ENCODE data around the gene SCGB1D1. TPM values are rescaled to one million over a fixed set of nuclear protein-coding genes. Genes with fewer than 3 reads are reported as not detected.

The SCGB1D1 gene
- total and polyA plus RNA-seq, 2 experiments from 2014 or later, result not detected

GRCh38 chr11:62145261-62145871, 44.6 kb upstream of the SCGB1D1 start (continued):
- TF ChIP-seq, protein P1, sequence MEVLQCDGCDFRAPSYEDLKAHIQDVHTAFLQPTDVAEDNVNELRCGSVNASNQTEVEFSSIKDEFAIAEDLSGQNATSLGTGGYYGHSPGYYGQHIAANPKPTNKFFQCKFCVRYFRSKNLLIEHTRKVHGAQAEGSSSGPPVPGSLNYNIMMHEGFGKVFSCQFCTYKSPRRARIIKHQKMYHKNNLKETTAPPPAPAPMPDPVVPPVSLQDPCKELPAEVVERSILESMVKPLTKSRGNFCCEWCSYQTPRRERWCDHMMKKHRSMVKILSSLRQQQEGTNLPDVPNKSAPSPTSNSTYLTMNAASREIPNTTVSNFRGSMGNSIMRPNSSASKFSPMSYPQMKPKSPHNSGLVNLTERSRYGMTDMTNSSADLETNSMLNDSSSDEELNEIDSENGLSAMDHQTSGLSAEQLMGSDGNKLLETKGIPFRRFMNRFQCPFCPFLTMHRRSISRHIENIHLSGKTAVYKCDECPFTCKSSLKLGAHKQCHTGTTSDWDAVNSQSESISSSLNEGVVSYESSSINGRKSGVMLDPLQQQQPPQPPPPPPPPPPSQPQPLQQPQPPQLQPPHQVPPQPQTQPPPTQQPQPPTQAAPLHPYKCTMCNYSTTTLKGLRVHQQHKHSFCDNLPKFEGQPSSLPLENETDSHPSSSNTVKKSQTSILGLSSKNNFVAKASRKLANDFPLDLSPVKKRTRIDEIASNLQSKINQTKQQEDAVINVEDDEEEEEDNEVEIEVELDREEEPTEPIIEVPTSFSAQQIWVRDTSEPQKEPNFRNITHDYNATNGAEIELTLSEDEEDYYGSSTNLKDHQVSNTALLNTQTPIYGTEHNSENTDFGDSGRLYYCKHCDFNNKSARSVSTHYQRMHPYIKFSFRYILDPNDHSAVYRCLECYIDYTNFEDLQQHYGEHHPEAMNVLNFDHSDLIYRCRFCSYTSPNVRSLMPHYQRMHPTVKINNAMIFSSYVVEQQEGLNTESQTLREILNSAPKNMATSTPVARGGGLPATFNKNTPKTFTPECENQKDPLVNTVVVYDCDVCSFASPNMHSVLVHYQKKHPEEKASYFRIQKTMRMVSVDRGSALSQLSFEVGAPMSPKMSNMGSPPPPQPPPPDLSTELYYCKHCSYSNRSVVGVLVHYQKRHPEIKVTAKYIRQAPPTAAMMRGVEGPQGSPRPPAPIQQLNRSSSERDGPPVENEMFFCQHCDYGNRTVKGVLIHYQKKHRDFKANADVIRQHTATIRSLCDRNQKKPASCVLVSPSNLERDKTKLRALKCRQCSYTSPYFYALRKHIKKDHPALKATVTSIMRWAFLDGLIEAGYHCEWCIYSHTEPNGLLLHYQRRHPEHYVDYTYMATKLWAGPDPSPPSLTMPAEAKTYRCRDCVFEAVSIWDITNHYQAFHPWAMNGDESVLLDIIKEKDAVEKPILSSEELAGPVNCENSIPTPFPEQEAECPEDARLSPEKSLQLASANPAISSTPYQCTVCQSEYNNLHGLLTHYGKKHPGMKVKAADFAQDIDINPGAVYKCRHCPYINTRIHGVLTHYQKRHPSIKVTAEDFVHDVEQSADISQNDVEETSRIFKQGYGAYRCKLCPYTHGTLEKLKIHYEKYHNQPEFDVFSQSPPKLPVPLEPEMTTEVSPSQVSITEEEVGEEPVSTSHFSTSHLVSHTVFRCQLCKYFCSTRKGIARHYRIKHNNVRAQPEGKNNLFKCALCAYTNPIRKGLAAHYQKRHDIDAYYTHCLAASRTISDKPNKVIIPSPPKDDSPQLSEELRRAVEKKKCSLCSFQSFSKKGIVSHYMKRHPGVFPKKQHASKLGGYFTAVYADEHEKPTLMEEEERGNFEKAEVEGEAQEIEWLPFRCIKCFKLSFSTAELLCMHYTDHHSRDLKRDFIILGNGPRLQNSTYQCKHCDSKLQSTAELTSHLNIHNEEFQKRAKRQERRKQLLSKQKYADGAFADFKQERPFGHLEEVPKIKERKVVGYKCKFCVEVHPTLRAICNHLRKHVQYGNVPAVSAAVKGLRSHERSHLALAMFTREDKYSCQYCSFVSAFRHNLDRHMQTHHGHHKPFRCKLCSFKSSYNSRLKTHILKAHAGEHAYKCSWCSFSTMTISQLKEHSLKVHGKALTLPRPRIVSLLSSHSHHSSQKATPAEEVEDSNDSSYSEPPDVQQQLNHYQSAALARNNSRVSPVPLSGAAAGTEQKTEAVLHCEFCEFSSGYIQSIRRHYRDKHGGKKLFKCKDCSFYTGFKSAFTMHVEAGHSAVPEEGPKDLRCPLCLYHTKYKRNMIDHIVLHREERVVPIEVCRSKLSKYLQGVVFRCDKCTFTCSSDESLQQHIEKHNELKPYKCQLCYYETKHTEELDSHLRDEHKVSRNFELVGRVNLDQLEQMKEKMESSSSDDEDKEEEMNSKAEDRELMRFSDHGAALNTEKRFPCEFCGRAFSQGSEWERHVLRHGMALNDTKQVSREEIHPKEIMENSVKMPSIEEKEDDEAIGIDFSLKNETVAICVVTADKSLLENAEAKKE (CRISPR knock-in tag; IDR thresholded peaks at IDR 0.05), result no peak
- TF ChIP-seq JUNB (IDR thresholded peaks at IDR 0.05; ENCODE audit: unreplicated experiment), result no peak
- no peak for TF ChIP-seq NANOG (IDR thresholded peaks at IDR 0.05; ENCODE audit: borderline replicate concordance)
- TF ChIP-seq REST (IDR thresholded peaks at IDR 0.05; ENCODE audit: unreplicated experiment), result no peak
- TF ChIP-seq EZH2phosphoT487 (IDR thresholded peaks at IDR 0.05; ENCODE audit: unreplicated experiment), result no peak

Measured in GM23338 (cell line).